K562 (cell line): ENCODE results near the gene RNU6-8. TPM values are rescaled to one million over a fixed set of nuclear protein-coding genes. Genes with fewer than 3 reads are reported as not detected.

Experiments
- ADNP ChIP-seq: fragments of 200-800 bp; sonication (Bioruptor generic); IDR thresholded peaks from 2 replicates; pipeline ENCODE4 v1.6.1; 2016; ENCODE audit warnings: missing genetic modification characterization, missing compliant biosample characterization
- CC2D1A ChIP-seq: fragments of 450-650 bp; IDR thresholded peaks from 2 replicates; pipeline ENCODE4 v1.6.1; 2017; ENCODE audit warnings: mild to moderate bottlenecking
- EHMT2 ChIP-seq: fragments of 450-650 bp; IDR thresholded peaks from 2 replicates; pipeline ENCODE4 v1.6.1; 2018; ENCODE audit warnings: antibody characterized with exemption
- FOXJ2 ChIP-seq: fragments of 200-800 bp; sonication (Bioruptor generic); IDR thresholded peaks from 2 replicates; pipeline ENCODE4 v1.6.1; 2016; ENCODE audit warnings: missing genetic modification characterization, missing compliant biosample characterization
- GABPB1 ChIP-seq: sonication (generic); formaldehyde crosslinking; IDR thresholded peaks from 2 replicates; pipeline ENCODE4 v1.8.0; 2022; ENCODE audit warnings: mild to moderate bottlenecking, missing genetic modification reagents
- HMG20A ChIP-seq: fragments of 450-650 bp; formaldehyde crosslinking; conservative IDR thresholded peaks from 2 replicates; pipeline ENCODE4 v1.4.0; 2020; ENCODE audit warnings: mild to moderate bottlenecking, mixed read lengths
- IRF1 ChIP-seq: sonication (generic); formaldehyde crosslinking; IDR thresholded peaks from 2 replicates; pipeline ENCODE4 v1.8.0; 2022; ENCODE audit warnings: missing genetic modification reagents, mild to moderate bottlenecking, borderline replicate concordance
- KAT2B ChIP-seq: IDR thresholded peaks from one replicate; pipeline ENCODE4 v1.6.1; 2012; ENCODE audit warnings: low read depth, mild to moderate bottlenecking, control low read depth, inconsistent platforms, low read length, moderate library complexity
- MAFG ChIP-seq: fragments of 450-650 bp; conservative IDR thresholded peaks from 2 replicates; pipeline ENCODE4 v1.6.1; 2016; ENCODE audit warnings: missing genetic modification characterization, missing compliant biosample characterization
- SREBF1 ChIP-seq: fragments of 150-350 bp; IDR thresholded peaks from 2 replicates; pipeline ENCODE4 v1.6.1; 2014; ENCODE audit warnings: antibody characterized with exemption, low read depth, low read length, borderline replicate concordance
- ZBTB40 ChIP-seq, 2 experiments: fragments of 450-650 bp in 1 of 2; sonication (generic) in 1 of 2; formaldehyde crosslinking in 1 of 2; IDR thresholded peaks; 2 replicates each; pipeline versions ENCODE4 v1.7.1 to v1.9.0; 2016 to 2022; ENCODE audit warnings: inconsistent platforms in 1 of 2, mild to moderate bottlenecking in 1 of 2, missing genetic modification reagents in 1 of 2
- ZBTB7A ChIP-seq: IDR thresholded peaks from 2 replicates; pipeline ENCODE4 v1.6.1; 2011; ENCODE audit warnings: low read depth, mild to moderate bottlenecking, low read length, moderate library complexity, borderline replicate concordance; ENCODE audit not compliant: control insufficient read depth
- ZNF143 ChIP-seq: sonication (generic); formaldehyde crosslinking; IDR thresholded peaks from 2 replicates; pipeline ENCODE4 v1.9.0; 2022; ENCODE audit warnings: mild to moderate bottlenecking, missing genetic modification reagents
- ZNF586 ChIP-seq: fragments of 450-650 bp; formaldehyde crosslinking; conservative IDR thresholded peaks from 2 replicates; pipeline ENCODE4 v1.4.0; 2020; ENCODE audit warnings: mild to moderate bottlenecking, moderate library complexity
- ZNF639 ChIP-seq, 2 experiments: fragments of 200-800 bp in 1 of 2; sonication (Bioruptor generic) in 1 of 2; sonication (generic) in 1 of 2; formaldehyde crosslinking in 1 of 2; IDR thresholded peaks in 1 of 2; conservative IDR thresholded peaks in 1 of 2; 2 replicates each; pipeline versions ENCODE4 v1.5.0 to v1.6.1; 2016 to 2020; ENCODE audit warnings: missing compliant biosample characterization in 1 of 2, missing genetic modification characterization in 1 of 2, missing genetic modification reagents in 1 of 2
- polyA plus RNA-seq, 8 experiments: library from polyadenylated mRNA; depleted of rRNA in 4 of 8; stranded (reverse) in 5 of 8; unstranded in 3 of 8; fragments of >200 nt; fragmentation: Nextera tagmentation in 2 of 8; fragmentation: Illumina TruSeq in 1 of 8; extraction: Ambion mirVana in 2 of 8; extraction: Trizol in 1 of 8; gene quantifications; 2 replicates each; pipeline versions ENCODE4 v1.2.1 to v1.2.3, GENCODE V29; 2011 to 2014; ENCODE audit warnings: inconsistent platforms in 1 of 8, missing spikeins in 1 of 8
- total RNA-seq, 7 experiments: library from RNA; depleted of rRNA in 6 of 7; stranded (reverse); fragments of >200 nt in 6 of 7; fragmentation: Illumina TruSeq in 2 of 7; extraction: Trizol in 2 of 7; gene quantifications; 2 replicates each; pipeline versions ENCODE4 v1.2.1 to v1.2.3, GENCODE V29; 2011 to 2021; ENCODE audit warnings: low replicate concordance in 1 of 7

RNU6-8 gene
- total and polyA plus RNA-seq, 9 of the 15 experiments (the other 6 are each of a cell fraction or from before 2014, with no cell fraction given), result not detected

- TF ChIP-seq ZBTB40 (IDR thresholded peaks at IDR 0.05) (peak; percentile 80), ZBTB40 (CRISPR knock-in tag; IDR thresholded peaks at IDR 0.05) (no peak), ZNF586 (CRISPR knock-in tag) (no peak), ZNF143 (CRISPR knock-in tag) (peak; percentile 83), FOXJ2 (no peak), SREBF1 (no peak), ADNP (tag) (no peak), ZBTB7A (peak; percentile 82; the same call in 1 of the 2 replicates), CC2D1A (no peak), ZNF639 (CRISPR knock-in tag; conservative IDR thresholded peaks at IDR 0.05 in 1 of 2, IDR thresholded peaks at IDR 0.05 in 1 of 2) (no peak), GABPB1 (CRISPR knock-in tag) (no peak), MAFG (tag) (peak; percentile 63), IRF1 (CRISPR knock-in tag) (no peak), KAT2B (no peak), EHMT2 (no peak), HMG20A (CRISPR knock-in tag) (no peak)
Observed at GRCh38 chr14:32202998-32203882, at the start of gene RNU6-8 (continued).
